GM21423 (cell line): ENCODE measurements around the gene BRCC3.

Source experiments
- ATAC-seq: cut with Tn5 transposase; IDR thresholded peaks from one replicate; pipeline ENCODE4 v1.9.1; 2021; ENCODE audit warnings: mild to moderate bottlenecking, moderate library complexity; ENCODE audit not compliant: unreplicated experiment

BRCC3 gene

DNA sequence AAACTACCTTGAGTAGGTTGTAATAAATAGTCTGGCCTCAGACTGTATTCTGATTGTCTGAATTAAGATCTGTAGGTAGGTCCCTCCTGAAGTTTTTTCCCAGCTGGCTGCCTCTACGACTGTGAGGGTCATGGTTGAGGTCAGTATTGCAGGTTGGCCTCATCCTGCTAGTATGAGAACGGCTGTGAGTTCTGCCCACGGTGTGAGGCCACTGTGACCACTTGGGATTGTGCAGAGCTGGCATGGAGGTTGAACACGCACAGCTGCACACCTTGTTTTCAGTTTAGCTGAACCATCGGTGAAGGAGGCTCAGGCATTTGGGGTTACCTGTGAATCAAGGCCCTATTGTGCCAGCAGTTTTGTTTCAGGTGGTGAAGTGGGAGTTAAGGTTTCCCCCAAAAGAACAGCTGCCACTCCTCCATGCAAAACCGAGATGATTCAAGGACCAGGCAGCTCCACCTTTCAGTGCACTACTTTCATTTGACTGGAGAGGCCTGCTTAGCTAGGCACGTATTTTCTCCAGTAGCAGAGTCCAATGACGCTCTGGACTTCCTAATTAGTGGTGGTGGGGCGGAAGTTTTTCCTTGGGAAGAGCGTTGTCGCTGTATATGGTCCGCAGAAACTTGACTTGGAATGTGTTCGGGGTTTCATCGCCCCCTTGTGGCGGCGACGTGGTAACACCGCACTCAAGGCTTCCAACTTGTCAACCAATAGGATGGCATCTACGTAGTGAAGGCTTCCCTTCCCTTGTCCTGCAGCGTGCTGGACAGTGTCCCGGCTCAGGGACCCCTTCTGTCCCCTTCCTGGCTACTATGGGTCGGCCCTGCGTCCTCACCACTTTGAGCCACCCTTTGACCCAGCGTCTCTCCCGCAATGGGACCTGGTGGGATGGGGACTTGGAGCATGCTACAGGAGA is 14.2 kb upstream of the BRCC3 start:
- peak; percentile 71 for ATAC-seq

DNA sequence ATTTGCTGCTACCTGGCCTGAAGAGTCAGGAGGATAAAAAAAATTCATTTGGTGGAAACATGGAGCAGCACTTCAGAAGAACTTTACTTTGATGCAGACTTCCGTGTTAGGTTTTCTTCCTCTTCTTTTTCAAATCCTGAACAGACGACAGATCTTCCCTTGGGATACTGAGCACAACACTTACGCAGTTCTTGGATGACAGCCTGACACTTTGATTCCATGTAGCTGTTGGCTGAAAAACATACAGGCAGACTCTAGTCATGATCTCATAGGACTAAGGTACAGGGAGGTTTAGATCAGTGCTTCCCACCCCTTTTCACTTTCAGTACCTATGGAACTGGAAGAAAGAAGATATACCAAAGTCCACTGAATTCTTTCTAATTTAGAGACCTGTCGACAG is 9.5 kb upstream of the BRCC3 start:
- no peak for ATAC-seq

DNA sequence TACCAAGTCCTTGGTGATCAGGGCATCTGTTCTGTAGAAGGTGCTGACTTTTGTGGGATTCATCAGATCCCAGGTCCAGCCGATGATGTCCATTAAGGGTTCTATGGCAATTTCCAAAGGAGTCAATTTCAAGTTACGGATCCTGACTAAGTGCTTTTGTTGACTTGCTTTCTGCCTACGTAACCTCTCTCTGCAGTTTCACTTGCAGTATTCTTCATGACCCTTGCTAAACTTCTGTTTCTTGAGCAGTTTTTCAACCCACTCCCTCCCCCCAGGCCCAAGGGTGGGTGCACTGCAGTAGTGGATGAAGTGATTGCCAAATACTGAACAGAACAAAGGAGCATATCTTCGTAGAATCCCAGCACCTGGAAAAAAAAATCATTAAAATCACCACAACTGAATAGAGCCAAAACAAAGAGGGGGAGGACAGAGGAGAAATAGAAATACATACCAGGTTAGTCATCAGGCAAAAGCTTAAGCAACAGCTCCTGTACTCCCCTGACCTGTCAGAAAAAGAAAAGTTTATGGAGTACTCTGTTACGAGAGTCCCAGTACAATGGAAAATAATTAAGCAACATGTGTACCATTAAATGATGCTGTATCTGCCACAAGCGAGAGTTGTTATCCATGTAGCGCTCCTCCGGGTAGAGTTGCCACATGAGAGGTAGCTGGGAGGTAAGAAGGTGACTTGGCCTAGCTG is 6.1 kb upstream of the BRCC3 start:
- no peak for ATAC-seq

DNA sequence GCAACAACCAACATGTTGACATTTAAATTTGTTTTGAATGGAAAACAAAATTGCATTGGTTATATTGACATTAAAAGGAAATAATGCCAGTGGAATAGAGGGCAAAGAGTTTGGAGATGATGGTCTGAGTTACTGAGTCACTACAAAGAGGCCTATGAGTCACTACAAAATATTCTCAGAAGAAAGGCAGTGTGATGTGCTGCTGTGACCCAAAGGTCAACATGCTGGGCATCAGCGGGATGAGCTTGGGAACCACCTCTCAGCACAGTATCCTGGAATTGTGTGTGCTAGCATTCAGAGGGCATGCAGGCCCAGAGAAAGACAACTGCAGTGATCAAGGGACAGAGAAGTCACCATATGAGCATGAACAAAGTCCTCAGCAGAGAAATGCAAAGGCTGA is 3.1 kb upstream of the BRCC3 start:
- ATAC-seq, result no peak

- ATAC-seq, result no peak
Measured at GRCh38 chrX:155069414-155069813, 1.9 kb upstream of the BRCC3 start.

GRCh38 chrX:155070038-155070437 is 1.3 kb upstream of the BRCC3 start:
- no peak for ATAC-seq

- ATAC-seq, result peak; percentile 20
Measured at GRCh38 chrX:155070663-155070974, 689 bp upstream of the BRCC3 start.

- peak; percentile 11 for ATAC-seq
Measured at GRCh38 chrX:155071694-155072280, 479 bp downstream of the BRCC3 start.

- ATAC-seq, result no peak
Measured at GRCh38 chrX:155086202-155086840, 15.0 kb downstream of the BRCC3 start.

DNA sequence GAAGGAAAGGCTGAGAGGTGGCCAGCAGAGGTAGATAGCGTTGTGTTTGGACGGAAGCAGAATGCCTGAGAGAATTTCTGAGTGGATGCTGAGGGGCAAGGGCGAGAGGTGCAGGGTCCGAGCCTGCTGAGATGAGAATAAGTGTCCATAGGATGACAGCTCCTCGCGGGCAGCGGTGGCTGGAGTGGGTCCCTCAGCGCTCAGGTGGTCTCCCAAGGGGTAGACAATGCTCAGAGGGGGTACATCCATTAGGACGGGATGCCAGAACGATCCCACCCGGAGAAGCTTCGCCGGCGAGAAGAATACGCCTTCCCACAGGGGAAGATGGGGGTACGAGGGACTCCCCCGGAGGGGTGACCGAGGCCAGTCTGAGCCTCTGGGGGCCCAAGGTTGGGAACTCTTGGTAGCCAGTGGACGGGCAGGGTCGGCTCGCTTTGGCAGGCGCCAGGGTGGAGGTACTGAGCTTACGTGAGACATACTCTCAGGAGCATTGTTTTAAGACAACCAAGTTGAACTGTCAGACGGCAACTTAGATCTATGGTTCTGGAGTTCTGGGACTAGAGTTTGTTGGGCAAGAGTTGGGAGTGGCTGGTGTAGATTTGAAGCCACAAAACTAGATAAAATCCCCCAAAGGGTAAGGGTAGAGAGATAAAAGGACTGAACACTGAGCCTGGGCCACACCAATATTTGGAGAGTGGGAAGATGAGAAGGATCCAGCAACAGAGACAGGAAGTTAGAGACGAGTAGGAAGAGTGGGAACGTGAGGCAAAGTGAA is 15.8 kb downstream of the BRCC3 start:
- ATAC-seq, result no peak

- ATAC-seq, result peak; percentile 49
Measured at GRCh38 chrX:155094468-155095061, 23.3 kb downstream of the BRCC3 start.

- ATAC-seq, result no peak
Measured at GRCh38 chrX:155105919-155106318, 34.6 kb downstream of the BRCC3 start.

DNA sequence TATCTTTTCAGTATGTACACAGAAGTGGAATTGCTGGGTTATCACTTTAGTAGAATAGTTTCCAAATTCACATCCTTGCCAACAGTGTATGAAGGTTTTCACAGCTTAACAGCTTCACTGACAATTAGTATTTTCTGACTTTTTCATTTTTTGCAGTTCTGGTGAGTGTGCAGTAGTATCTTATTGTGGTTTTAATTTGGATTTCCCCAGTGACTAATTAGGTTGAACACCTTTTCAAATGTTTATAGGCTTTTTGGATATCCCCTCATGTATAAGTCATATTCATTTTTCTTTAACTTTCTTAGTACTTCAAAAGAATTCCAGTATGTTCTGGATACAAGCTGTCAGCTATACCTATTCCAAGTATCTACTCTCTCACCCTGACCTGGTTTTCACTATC is 37.1 kb downstream of the BRCC3 start:
- no peak for ATAC-seq

- ATAC-seq, result no peak
Measured at GRCh38 chrX:155112171-155112570, 40.9 kb downstream of the BRCC3 start.

DNA sequence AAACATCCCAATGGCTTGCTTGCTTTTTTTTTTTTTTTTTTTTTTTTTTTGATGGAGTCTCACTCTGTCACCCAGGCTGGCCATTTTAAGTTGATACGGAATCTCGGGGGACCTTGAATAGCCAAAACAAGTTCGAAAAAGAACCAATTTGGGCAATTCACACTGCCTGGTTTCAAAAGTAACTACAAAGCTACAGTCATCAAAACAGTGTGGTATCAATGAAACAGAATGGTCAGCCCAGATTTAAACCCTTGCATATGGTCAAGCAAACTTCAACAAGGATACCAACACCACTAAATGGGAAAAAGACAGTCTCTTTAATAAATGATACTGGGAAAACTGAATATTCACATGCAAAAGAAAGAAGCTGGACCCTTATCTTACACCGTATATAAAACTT is 41.8 kb downstream of the BRCC3 start:
- no peak for ATAC-seq

DNA sequence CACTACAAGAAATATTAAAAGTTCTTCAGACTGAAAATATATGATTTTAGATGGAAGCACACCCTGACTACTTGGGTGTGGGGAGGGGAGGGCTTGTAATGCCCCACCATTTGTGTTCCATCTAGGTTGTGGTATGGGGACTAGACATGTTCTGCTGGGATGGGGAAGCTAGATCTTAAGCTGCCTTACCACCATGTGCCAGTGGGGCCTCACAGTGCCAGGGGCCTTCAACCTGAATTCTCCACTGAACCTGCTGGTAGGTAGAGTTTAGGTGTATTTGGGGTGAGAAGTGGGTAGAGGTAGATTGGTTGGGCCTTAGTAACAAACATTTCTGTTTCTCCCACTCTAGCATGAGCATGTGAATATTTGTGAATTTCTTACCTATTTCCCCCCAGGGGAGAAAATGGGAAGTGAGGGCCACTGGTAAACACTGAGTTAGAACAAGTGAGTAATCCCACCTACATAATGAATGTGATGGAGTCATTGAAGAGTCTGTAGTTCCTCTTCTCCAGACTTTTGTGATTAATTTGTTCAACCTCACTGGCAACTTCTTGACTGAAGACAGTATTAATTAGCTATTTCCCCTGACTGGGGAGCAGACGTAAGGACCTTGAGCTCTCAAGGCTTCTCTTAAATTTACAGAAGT is 44.0 kb downstream of the BRCC3 start:
- no peak for ATAC-seq

DNA sequence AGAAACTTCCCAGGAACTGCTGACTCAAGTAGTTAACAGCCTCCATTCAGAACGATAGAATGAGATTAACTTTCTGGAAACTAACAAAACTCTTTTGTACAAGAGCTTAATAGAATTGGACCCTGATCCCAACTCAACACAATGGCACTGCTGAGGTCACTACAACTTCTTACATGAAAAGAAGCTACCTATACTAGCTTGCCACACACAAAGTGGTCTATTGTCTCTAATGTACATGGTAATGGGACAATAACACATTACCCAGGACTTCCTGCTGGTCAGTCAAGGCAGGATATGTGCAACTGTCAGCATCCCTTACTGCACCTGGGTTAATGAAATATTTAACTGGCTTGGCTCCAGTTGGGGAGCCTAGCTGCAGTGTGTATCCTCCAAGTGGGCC is 56.2 kb downstream of the BRCC3 start:
- ATAC-seq, result no peak

- ATAC-seq, result no peak
Measured at GRCh38 chrX:155127940-155128339, 56.6 kb downstream of the BRCC3 start.

DNA sequence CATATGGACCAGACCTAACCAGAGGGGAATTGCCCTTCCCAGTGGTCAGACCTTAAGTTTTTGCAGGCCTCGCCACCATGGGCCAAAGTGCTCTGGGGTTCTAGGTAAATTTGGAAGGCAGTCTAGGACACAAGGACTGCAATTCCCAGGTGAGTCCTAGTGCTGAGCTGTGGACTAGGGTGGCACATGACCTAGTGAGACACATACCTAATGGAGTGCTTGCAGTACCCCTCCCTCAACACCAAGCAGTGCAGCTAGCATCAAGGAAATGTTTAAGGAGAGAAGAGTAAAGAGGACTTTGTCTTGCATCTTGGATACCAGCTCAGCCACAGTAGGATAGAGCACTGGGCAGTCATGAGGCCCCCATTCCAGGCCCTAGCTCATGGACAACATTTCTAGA is 60.8 kb downstream of the BRCC3 start:
- no peak for ATAC-seq

DNA sequence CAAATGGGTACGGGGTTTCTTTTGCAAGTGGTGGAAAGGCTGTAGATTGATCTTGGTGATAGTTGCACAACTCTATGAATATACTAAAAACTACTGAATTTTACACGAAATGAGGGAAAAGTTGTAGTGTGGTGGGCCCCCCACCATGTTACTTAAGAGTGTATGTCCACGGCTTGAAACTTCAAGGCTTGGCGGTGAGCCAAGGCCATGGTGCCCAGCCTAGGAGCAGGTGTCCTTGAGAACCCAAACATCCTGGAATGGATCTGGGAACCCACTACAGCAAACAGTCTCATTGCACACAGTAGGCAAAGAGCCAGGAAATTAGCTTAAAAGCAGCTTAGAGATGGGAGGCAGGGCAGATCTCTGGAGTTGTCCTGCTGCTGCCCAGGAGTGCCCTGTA is 62.9 kb downstream of the BRCC3 start:
- no peak for ATAC-seq
